H1 (cell line): ENCODE measurements around the gene VPS41. TPM values are rescaled to one million over a fixed set of nuclear protein-coding genes. Genes with fewer than 3 reads are reported as not detected.

Source experiments
- CTCF ChIA-PET: fragments of 300-600 bp; sonication (Branson Sonifier 250); formaldehyde crosslinking; loops from one replicate; lab custom pipeline; 2021; ENCODE audit not compliant: partially characterized antibody; lab: Charles Lee
- POLR2A ChIA-PET: fragments of 300-600 bp; sonication (Branson Sonifier 250); formaldehyde crosslinking; loops from one replicate; lab custom pipeline; 2021; ENCODE audit warnings: inconsistent platforms; ENCODE audit not compliant: partially characterized antibody; lab: Charles Lee
- DNase-seq, 2 experiments: peaks; one replicate each; pipeline versions ENCODE4 v3.0.0 to v3.0.0-alpha.2; 2010 to 2022; ENCODE audit warnings: low spot score in 2 of 2, low read depth in 1 of 2, mixed read lengths in 1 of 2
- FAIRE-seq: peaks from 2 replicates; lab custom pipeline; 2011; peaks lifted over from hg19 to GRCh38; lab: Jason Lieb, UNC
- H2AFZ ChIP-seq: 2 replicates; pipeline ENCODE4 v1.8.1; 2012; ENCODE audit warnings: low read length, inconsistent platforms
- H2AK5ac ChIP-seq: 2 replicates; pipeline ENCODE4 v1.6.1; 2013; ENCODE audit warnings: low read depth, low read length
- H2BK120ac ChIP-seq: replicated peaks from 2 replicates; pipeline ENCODE3; 2013; ENCODE audit warnings: low read depth, low read length, inconsistent platforms
- H2BK12ac ChIP-seq: 2 replicates; pipeline ENCODE4 v1.6.1; 2013; ENCODE audit warnings: low read depth, low read length
- H2BK15ac ChIP-seq: 2 replicates; pipeline ENCODE4 v1.6.1; 2013; ENCODE audit warnings: low read length
- H2BK20ac ChIP-seq: 2 replicates; pipeline ENCODE4 v1.6.1; 2013; ENCODE audit warnings: low read length
- H2BK5ac ChIP-seq: 2 replicates; pipeline ENCODE4 v1.6.1; 2013; ENCODE audit warnings: low read depth, low read length
- H3K14ac ChIP-seq: 2 replicates; pipeline ENCODE4 v1.6.1; 2013; ENCODE audit warnings: inconsistent platforms; ENCODE audit not compliant: insufficient read length
- H3K18ac ChIP-seq: 2 replicates; pipeline ENCODE4 v1.6.1; 2013; ENCODE audit warnings: low read length; ENCODE audit errors: extremely low read depth
- H3K23ac ChIP-seq: 2 replicates; pipeline ENCODE4 v1.6.1; 2013; ENCODE audit warnings: inconsistent platforms; ENCODE audit not compliant: insufficient read length
- H3K23me2 ChIP-seq: 2 replicates; pipeline ENCODE4 v1.6.1; 2013; ENCODE audit warnings: low read depth, low read length
- H3K27ac ChIP-seq: 2 replicates; pipeline ENCODE4 v1.6.1; 2011; ENCODE audit warnings: low read depth, low read length, inconsistent platforms
- H3K27me3 ChIP-seq, 4 experiments: replicated peaks in 1 of 4; 1 replicate in 1 of 4; 2 replicates in 3 of 4; pipeline versions ENCODE4 v1.6.1 to v1.8.1; 2011 to 2013; ENCODE audit warnings: low read length in 3 of 4, mild to moderate bottlenecking in 3 of 4, inconsistent platforms in 2 of 4, mixed read lengths in 2 of 4, moderate library complexity in 1 of 4; ENCODE audit not compliant: control insufficient read depth in 3 of 4, insufficient read depth in 3 of 4; ENCODE audit errors: extremely low read depth in 1 of 4
- H3K36me3 ChIP-seq, 4 experiments: 2 replicates each; pipeline versions ENCODE4 v1.6.1 to v1.8.1; 2011 to 2013; ENCODE audit warnings: mild to moderate bottlenecking in 4 of 4, low read length in 3 of 4, moderate library complexity in 2 of 4, control low read depth in 1 of 4, inconsistent platforms in 1 of 4; ENCODE audit not compliant: insufficient read depth in 4 of 4, control insufficient read depth in 2 of 4
- H3K4ac ChIP-seq: replicated peaks from 2 replicates; pipeline ENCODE3; 2013; ENCODE audit warnings: low read length, low read depth, mixed read lengths, inconsistent platforms; ENCODE audit not compliant: insufficient read length
- H3K4me1 ChIP-seq, 4 experiments: replicated peaks in 1 of 4; 1 replicate in 1 of 4; 2 replicates in 3 of 4; pipeline versions ENCODE4 v1.6.1 to v1.8.1; 2011 to 2013; ENCODE audit warnings: low read length in 3 of 4, inconsistent platforms in 2 of 4, mixed read lengths in 1 of 4; ENCODE audit not compliant: insufficient read depth in 4 of 4, control insufficient read depth in 3 of 4
- H3K4me2 ChIP-seq, 2 experiments: 2 replicates each; pipeline versions ENCODE4 v1.6.1 to v1.8.1; 2011 to 2013; ENCODE audit warnings: low read depth in 2 of 2, low read length in 2 of 2, control low read depth in 1 of 2, inconsistent platforms in 1 of 2, mild to moderate bottlenecking in 1 of 2; ENCODE audit not compliant: insufficient read depth in 1 of 2
- H3K4me3 ChIP-seq, 4 experiments: fragments of 200-600, 300-600 bp in 1 of 4; sonication (generic), shearing (Covaris generic), sonication (Bioruptor Twin) in 1 of 4; 2 replicates each; pipeline versions ENCODE4 v1.5.1 to v1.8.1; 2011 to 2016; ENCODE audit warnings: low read length in 4 of 4, low read depth in 3 of 4, control low read depth in 2 of 4, inconsistent platforms in 2 of 4, mild to moderate bottlenecking in 2 of 4, mixed read lengths in 1 of 4, moderate library complexity in 1 of 4; ENCODE audit not compliant: insufficient read depth in 2 of 4; ENCODE audit errors: extremely low read depth in 1 of 4
- H3K56ac ChIP-seq: replicated peaks from 2 replicates; pipeline ENCODE3; 2013; ENCODE audit warnings: low read depth, mild to moderate bottlenecking, mixed read lengths, low read length, inconsistent platforms; ENCODE audit not compliant: insufficient read length
- H3K79me1 ChIP-seq: 2 replicates; pipeline ENCODE4 v1.6.1; 2013; ENCODE audit warnings: low read depth, low read length, control low read depth
- H3K79me2 ChIP-seq, 2 experiments: 2 replicates each; pipeline versions ENCODE4 v1.6.1 to v1.8.1; 2012 to 2013; ENCODE audit warnings: low read length in 2 of 2, mild to moderate bottlenecking in 2 of 2, inconsistent platforms in 1 of 2; ENCODE audit not compliant: insufficient read depth in 2 of 2, control insufficient read depth in 1 of 2
- H3K9ac ChIP-seq, 4 experiments: replicated peaks in 1 of 4; 1 replicate in 1 of 4; 2 replicates in 3 of 4; pipeline versions ENCODE4 v1.6.1 to v1.8.1; 2011 to 2013; ENCODE audit warnings: low read depth in 3 of 4, low read length in 3 of 4, control low read depth in 2 of 4, mild to moderate bottlenecking in 2 of 4, moderate library complexity in 2 of 4, inconsistent platforms in 1 of 4; ENCODE audit errors: extremely low read depth in 1 of 4
- H3K9me3 ChIP-seq, 2 experiments: 2 replicates each; pipeline versions ENCODE4 v1.6.1 to v1.8.1; 2012 to 2013; ENCODE audit warnings: mild to moderate bottlenecking in 2 of 2, moderate library complexity in 2 of 2, control low read depth in 1 of 2, inconsistent platforms in 1 of 2, low read depth in 1 of 2, low read length in 1 of 2, mixed read lengths in 1 of 2; ENCODE audit not compliant: insufficient read depth in 2 of 2
- H4K20me1 ChIP-seq, 2 experiments: replicated peaks in 1 of 2; 2 replicates each; pipeline versions ENCODE3 to v1.8.1; 2011 to 2013; ENCODE audit warnings: inconsistent platforms in 2 of 2, low read length in 2 of 2, mild to moderate bottlenecking in 1 of 2; ENCODE audit not compliant: insufficient read depth in 2 of 2, control insufficient read depth in 1 of 2
- H4K5ac ChIP-seq: 2 replicates; pipeline ENCODE4 v1.6.1; 2013; ENCODE audit warnings: low read length, low read depth, mixed read lengths, inconsistent platforms; ENCODE audit not compliant: insufficient read length
- H4K8ac ChIP-seq: 2 replicates; pipeline ENCODE4 v1.8.0; 2013; ENCODE audit warnings: mild to moderate bottlenecking, moderate library complexity, low read length, inconsistent platforms; ENCODE audit not compliant: insufficient read depth; ENCODE audit errors: extremely low read depth
- H4K91ac ChIP-seq: replicated peaks from 2 replicates; pipeline ENCODE3; 2013; ENCODE audit warnings: low read length, mixed read lengths, inconsistent platforms; ENCODE audit not compliant: insufficient read length
- KDM1A ChIP-seq: fragments of 200-600, 300-600 bp; sonication (generic); IDR thresholded peaks from 2 replicates; pipeline ENCODE4 v1.7.1; 2016; ENCODE audit warnings: mild to moderate bottlenecking, low read length, borderline replicate concordance
- KDM4A ChIP-seq: IDR thresholded peaks from one replicate; pipeline ENCODE4 v1.7.1; 2012; ENCODE audit warnings: low read depth, mild to moderate bottlenecking, moderate library complexity, low read length, inconsistent platforms; ENCODE audit not compliant: severe bottlenecking
- SP4 ChIP-seq: IDR thresholded peaks from 2 replicates; pipeline ENCODE4 v1.6.1; 2012; ENCODE audit warnings: low read length, inconsistent platforms
- TCF12 ChIP-seq: IDR thresholded peaks from 2 replicates; pipeline ENCODE4 v1.6.1; 2011; ENCODE audit warnings: low read depth, mild to moderate bottlenecking, low read length
- WGBS, 2 experiments: shearing (Covaris generic) in 1 of 2; methylation state at CpG; one replicate each; pipeline versions ENCODE4 v1.1.6 to v1.1.7; 2013 to 2015; ENCODE audit warnings: low lambda C conversion rate in 2 of 2, mixed read lengths in 2 of 2, inconsistent platforms in 1 of 2, low coverage in 1 of 2, missing lambda C conversion rate in 1 of 2; ENCODE audit not compliant: insufficient replicate concordance in 2 of 2, insufficient coverage in 1 of 2, insufficient read length in 1 of 2; ENCODE audit errors: extremely low coverage in 1 of 2, missing lambda C conversion rate in 1 of 2; 5-methylcytosine and 5-hydroxymethylcytosine counted together
- polyA plus RNA-seq, 7 experiments: library from polyadenylated mRNA; depleted of rRNA in 3 of 7; stranded (reverse) in 5 of 7; unstranded in 2 of 7; fragments of >200 nt in 5 of 7; fragments of 200-250 nt in 2 of 7; gene quantifications; 1 replicate in 5 of 7; 2 replicates in 1 of 7; 4 replicates in 1 of 7; pipeline versions ENCODE4 v1.2.1 to v1.2.3, GENCODE V29; 2011 to 2013; ENCODE audit warnings: missing spikeins in 2 of 7, mixed read lengths in 2 of 7
- total RNA-seq: library from RNA; stranded (reverse); fragmentation: NEBNext Ultra II Directional; extraction: Animal tissue kit (Norgen Biotek cat#: 25700); gene quantifications from 2 replicates; pipeline ENCODE4 v1.2.1, GENCODE V29; 2021
- TF ChIP-seq, protein P1 (sequence below), 3 experiments: IDR thresholded peaks; 1 replicate in 2 of 3; 2 replicates in 1 of 3; pipeline versions ENCODE4 v1.5.1 to v1.6.1; 2011; ENCODE audit warnings: low read length in 3 of 3, mild to moderate bottlenecking in 3 of 3, inconsistent platforms in 2 of 3, low read depth in 1 of 3, moderate library complexity in 1 of 3; ENCODE audit not compliant: insufficient read depth in 1 of 3; ENCODE audit errors: control extremely low read depth in 1 of 3

VPS41 gene
- total and polyA plus RNA-seq, 2 of the 8 experiments (the other 6 are each of a cell fraction or from before 2014, with no cell fraction given), result 10.7 to 63.3 TPM

GRCh38 chr7:38953971-38954370 is 45.0 kb upstream of the VPS41 start:
- Histone ChIP-seq H2BK15ac (no peak overlapping the region), H3K27ac (no peak overlapping the region), H3K4me1 (no peaks in the 10 kb centered on the region), H3K79me1 (no peaks in the 10 kb centered on the region), H3K23me2 (no peaks in the 10 kb centered on the region), H4K8ac (no peak overlapping the region), H3K9ac (no peak overlapping the region), H3K23ac (no peak overlapping the region), H3K4me3 (no peak overlapping the region), H4K91ac (no peak overlapping the region), H2AK5ac (no peak overlapping the region), H3K4me2 (no peak overlapping the region), H2AFZ (no peak overlapping the region), H3K56ac (no peak overlapping the region), H3K14ac (no peak overlapping the region), H2BK120ac (no peak overlapping the region), H2BK5ac (no peak overlapping the region), H3K79me2 (no peaks in the 10 kb centered on the region), H2BK20ac (no peak overlapping the region), H3K18ac (no peak overlapping the region), H4K20me1 (no peaks in the 10 kb centered on the region), H3K9me3 (no peaks in the 10 kb centered on the region; a peak in 1 of 4 replicates), H4K5ac (no peak overlapping the region), H3K36me3 (no peaks in the 10 kb centered on the region), H3K4ac (no peak overlapping the region), H2BK12ac (no peak overlapping the region), H3K27me3 (no peaks in the 10 kb centered on the region)
- DNase-seq (no peak), FAIRE-seq (no peak)
- ChIA-PET POLR2A (no interaction called here), CTCF (interaction anchor here (0.6 to 1.2 kb wide), 4 partner anchors 24 to 404 kb away, joined by 3 to 4 read pairs (median 3); no protein-coding TSS in a partner anchor)
- no peak for TF ChIP-seq KDM4A
- no peak for TF ChIP-seq TCF12
- TF ChIP-seq, protein P1, sequence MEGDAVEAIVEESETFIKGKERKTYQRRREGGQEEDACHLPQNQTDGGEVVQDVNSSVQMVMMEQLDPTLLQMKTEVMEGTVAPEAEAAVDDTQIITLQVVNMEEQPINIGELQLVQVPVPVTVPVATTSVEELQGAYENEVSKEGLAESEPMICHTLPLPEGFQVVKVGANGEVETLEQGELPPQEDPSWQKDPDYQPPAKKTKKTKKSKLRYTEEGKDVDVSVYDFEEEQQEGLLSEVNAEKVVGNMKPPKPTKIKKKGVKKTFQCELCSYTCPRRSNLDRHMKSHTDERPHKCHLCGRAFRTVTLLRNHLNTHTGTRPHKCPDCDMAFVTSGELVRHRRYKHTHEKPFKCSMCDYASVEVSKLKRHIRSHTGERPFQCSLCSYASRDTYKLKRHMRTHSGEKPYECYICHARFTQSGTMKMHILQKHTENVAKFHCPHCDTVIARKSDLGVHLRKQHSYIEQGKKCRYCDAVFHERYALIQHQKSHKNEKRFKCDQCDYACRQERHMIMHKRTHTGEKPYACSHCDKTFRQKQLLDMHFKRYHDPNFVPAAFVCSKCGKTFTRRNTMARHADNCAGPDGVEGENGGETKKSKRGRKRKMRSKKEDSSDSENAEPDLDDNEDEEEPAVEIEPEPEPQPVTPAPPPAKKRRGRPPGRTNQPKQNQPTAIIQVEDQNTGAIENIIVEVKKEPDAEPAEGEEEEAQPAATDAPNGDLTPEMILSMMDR (IDR thresholded peaks at IDR 0.05; ENCODE audit: control extremely low read depth in 1 of 3, insufficient read depth in 1 of 3, low read depth in 1 of 3, low read length in 3 of 3), result no peak
- TF ChIP-seq KDM1A, result no peak
- no peak for TF ChIP-seq SP4
- WGBS, 2 experiments, result 77% methylated on average over 4 of the region's 4 CpGs; no CpG with 5 or more reads in 1 of the 2 experiments
